Measurements from ENCODE around the gene NKAIN1.
"Not testable (repeated sequence)": the region's sequence is repeated elsewhere in the genome, so short reads cannot be mapped to it uniquely, and the experiment has no call there.

The NKAIN1 gene

DNA sequence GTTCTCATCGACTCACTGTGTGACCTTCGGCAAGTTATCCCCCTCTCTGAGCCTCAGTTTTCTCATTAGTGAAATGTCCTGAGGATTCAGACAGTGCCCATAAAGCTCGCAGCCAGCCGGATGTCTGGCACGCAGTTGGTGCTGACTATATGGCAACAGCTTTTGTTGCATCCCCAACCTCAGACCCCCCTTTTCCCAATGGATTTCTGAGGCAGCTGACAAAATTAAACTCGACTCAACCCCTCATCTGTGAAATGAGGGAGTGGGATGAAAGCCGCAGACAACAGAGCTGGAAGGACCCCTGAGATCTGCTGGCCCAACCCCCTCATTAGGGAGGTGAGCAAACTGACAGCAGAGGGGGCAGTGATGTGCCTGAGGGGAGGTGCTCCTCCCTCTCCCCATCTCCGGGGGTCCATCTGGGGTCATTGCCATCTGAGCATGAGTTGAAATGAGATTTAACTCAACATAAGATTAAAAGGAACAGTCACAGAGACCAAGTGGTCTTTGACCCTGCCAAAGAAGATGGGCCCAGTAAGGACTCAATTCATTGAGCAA is 40.4 kb downstream of the NKAIN1 start:
- intact Hi-C loops (cut with DNase I), result no loop called here
- no peak for DNase-seq

DNA sequence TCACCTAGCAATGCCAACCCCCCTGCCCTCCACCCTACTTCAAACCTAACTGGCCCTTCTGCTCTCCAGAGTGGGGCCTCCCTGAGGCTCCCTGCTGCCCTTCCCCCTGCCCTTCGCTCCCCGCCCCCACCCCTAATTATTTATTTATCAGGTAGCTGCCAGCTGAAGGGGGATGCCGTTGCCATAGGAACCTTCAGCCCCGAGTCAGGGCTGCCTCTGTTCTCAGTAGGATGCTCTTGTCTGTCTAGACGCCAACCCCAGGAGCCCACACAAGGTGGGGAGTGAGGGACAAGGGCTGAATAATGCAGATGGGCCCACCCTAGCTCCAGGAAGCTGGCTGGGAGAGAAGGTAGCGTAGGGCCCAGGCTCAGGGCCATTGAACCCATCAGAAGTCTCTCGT is 41.1 kb downstream of the NKAIN1 start:
- DNase-seq, result no peak
- intact Hi-C loops (cut with DNase I), result no loop called here

DNA sequence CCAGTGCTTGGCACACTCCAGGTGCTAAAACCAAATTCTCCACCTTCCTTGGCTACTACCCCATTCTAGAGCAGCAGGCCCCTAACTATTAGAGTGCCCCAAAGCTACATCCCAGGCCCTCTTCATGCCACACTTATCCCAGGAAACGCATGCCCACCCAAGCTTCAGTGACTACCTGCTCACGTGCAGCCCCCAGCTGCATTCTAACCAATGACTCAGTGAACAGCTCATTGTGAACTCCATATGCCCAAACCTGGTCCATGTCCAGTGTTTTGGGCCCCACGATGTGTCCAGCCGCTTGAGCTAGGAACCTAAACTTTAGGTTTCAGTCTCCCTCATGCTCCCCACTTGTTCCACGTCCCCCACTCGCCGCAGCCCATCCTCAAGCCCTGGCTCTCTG is 41.5 kb downstream of the NKAIN1 start:
- DNase-seq, result no peak
- intact Hi-C loops (cut with DNase I), result no loop called here

DNA sequence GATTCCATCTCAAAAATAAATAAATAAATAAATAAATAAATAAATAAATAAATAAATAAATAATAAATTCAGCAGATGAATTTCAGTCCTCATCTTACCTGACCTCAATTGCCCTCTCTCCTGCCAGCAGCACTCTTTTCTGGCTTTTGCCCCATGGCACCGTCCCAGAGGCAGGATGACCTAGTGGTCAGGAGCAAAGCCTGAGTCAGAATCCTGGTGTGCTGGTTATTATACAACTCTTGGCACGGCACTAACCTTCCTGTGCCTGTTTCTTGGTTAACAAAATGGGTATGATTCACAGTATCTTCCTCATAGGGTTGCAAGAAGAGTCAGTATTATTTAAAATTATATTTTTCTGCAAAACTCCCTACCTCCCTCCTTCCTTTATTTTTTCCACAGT is 43.0 kb downstream of the NKAIN1 start:
- intact Hi-C loops (cut with DNase I), result no loop called here
- no peak for DNase-seq

DNA sequence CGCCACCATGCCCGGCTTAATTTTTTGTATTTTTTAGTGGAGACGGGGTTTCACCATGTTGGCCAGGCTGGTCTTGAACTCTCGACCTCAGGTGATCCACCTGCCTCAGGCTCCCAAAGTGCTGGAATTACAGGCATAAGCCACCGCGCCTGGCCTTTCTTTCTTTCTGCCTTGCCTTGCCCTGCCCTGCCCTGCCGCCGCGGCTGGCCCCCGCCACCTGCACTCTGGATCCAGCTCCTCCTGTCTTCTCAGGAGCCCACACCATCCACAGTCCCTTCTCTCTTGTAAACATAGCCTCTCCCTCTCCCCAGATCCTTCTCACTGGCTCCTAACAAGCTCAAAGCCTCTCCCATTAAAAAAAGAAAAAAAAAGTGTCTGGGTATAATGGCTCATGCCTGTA is 44.4 kb downstream of the NKAIN1 start:
- DNase-seq; intact Hi-C loops (cut with DNase I): not testable (repeated sequence)

DNA sequence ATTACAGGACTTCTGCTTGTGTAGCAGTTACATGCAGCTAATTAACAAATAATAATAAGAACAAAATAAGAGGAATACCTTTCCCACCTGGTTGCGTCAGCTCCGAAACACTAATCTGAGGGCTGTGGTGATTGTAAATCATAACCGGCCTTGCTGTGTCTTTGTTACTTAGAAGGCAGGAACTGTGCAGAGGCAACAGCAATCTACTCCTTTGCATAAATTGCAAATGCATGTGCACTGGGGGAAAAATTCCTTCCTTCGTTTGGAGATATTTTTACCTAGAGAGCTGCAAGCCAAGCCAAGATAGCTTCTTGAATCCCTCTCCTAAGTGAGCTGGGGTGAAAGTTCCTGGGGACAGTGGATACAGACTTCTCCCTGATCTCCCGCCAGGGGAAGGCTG is 46.0 kb downstream of the NKAIN1 start:
- intact Hi-C loops (cut with DNase I), result no loop called here
- no peak for DNase-seq

DNA sequence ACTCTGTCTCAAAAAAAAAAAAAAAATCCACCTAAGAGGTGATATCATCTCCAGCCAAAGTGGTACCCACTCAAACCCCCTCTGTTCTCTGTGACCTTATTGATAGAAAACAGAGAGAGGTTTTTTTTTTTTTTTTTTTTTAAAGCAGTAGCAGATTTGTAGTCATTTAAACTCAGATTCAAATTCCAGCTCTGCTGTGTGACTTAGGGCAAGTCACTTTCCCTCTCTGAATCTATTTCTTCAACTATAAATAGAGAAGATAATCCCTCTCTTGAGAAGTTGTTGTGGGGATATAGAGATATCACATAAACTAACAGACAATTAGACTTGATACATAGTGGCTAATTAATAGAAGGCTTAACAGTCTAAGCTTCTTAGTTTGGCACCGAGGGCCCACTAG is 48.4 kb downstream of the NKAIN1 start:
- no peak for DNase-seq
- intact Hi-C loops (cut with DNase I), result no loop called here

DNA sequence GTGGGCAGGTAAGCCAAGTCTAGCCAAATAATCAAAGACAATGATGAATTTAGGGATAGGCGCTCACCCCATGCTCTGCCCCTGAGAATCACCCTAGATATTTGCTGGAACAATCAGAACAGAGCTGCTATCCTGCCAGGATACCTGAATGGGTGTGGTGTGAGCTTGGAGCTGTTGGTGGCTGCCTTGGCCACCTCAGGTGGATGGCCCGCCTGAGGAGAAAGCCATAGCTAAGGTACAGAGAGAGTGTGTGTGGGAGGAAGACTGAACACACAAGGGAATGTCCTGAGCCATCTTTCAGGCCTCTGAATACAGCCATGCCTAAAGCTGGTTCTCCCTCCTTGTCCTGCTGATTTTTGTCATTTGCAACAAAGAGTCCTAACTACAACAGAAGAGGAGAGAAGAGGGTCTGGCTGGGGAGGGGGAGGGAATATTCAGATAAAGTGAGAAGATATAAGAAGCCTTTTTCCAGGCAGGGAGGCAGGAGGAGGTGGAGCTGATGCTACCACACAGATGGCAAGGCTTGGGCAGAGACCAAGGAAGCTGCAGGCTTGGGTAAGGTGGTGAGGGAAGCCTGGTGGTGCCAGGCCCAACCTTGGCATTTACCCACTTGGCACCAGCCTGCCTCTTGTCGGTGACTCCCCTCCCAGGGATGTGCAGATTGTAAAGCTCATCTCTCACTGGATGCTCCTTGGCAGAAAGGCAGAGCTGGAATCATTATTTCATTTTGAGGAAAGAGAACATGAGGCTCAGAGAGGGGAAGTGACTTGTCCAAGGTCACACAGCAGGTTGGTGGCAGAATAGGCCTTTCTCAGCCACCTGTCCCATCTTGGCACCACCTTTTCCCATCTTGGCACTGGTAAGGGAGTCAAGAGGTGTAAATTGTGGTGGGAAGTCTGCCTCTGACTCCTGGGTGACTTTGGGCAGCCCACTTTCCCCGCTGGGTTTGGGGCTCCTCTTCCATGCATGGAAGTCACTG is 49.7 kb downstream of the NKAIN1 start:
- DNase-seq, result peak in 8 of 10 donors; percentile 39 to 89 (median 48)
- intact Hi-C loops (cut with DNase I), result loop anchor here (10.0 kb wide), 1 partner anchor 355 kb away; no protein-coding TSS in a partner anchor

DNA sequence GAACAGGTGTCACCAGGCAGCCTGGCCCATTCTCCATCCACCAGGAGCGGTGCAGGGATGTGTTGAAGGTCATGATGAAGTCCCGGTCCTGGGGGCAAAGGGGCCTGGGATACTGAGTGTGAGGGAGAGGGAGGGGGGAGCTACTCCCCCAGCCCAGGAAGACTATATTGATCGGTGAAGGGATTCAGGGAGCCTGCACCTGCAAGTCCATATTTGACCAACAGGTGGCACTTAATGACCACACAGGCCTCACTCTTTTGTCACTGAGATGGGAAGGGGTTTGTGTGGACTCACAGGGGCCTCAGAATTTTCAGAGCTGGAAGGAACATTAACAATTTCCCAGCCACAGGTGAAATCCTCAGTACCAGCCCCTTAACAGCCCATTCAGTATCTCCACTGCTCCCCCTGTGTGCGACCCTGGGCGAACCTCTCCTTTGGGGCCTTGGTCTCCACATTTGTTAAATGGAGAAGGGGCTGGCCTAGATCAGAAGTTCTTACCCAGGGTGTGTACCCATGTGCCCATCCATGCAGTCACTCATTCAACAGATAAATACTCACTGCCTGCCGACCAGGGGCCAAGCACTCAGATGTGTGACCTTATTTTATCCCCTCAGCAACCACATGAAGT is 55.6 kb downstream of the NKAIN1 start:
- DNase-seq, result peak in 6 of 10 donors; percentile 16 to 60 (median 53)
- intact Hi-C loops (cut with DNase I), result loop anchor here (1.0 to 10.0 kb wide), 5 partner anchors 53 to 361 kb away; partner anchors contain the start of genes NKAIN1, SNRNP40 and ZCCHC17

DNA sequence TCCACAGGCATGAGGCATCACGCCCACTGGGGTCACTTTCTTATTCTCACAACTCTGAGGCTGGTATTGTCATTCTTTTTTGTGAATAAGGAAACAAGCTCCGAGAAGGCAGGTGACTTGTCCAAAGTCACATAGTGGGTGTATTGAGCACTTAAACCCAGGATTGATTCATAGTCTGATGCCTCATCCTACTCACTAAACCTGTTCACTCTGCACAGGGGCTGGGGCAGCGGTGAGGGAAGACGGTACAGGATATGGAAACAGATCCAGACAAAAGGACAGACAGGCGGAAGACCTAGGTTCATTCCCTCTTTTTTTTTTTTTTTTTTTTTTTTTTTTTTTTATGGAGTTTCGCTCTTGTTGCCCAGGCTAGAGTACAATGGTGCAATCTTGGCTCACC is 56.6 kb downstream of the NKAIN1 start:
- intact Hi-C loops (cut with DNase I), result loop anchor here (5.0 to 10.0 kb wide), 2 partner anchors 54 to 362 kb away; partner anchors contain the start of gene NKAIN1
- peak in 1 of 10 donors; percentile 57 for DNase-seq

DNA sequence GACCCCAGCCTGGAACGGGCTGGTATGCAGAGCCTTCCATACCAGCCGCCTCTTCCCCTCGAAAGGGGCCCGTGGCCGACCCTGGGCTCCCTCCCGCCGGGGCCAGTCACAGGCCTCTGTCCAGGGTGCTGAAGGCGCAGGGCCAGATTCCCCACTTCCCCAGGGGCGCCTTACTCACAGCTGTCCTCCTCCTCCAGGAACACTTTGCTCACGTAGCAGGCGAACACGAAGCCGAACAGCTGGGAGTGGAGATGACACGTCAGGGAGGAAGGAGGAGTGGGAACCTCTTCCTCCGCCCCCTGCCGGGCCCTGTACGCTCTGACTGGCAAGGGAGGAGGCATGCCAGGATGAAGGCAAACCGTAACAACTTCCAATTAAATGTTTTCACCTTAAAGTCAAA is 57.3 kb downstream of the NKAIN1 start:
- peak; percentile 25 to 92 (median 50) for DNase-seq
- intact Hi-C loops (cut with DNase I), result loop anchor here (5.0 to 10.0 kb wide), 2 partner anchors 55 to 362 kb away; partner anchors contain the start of gene NKAIN1

DNA sequence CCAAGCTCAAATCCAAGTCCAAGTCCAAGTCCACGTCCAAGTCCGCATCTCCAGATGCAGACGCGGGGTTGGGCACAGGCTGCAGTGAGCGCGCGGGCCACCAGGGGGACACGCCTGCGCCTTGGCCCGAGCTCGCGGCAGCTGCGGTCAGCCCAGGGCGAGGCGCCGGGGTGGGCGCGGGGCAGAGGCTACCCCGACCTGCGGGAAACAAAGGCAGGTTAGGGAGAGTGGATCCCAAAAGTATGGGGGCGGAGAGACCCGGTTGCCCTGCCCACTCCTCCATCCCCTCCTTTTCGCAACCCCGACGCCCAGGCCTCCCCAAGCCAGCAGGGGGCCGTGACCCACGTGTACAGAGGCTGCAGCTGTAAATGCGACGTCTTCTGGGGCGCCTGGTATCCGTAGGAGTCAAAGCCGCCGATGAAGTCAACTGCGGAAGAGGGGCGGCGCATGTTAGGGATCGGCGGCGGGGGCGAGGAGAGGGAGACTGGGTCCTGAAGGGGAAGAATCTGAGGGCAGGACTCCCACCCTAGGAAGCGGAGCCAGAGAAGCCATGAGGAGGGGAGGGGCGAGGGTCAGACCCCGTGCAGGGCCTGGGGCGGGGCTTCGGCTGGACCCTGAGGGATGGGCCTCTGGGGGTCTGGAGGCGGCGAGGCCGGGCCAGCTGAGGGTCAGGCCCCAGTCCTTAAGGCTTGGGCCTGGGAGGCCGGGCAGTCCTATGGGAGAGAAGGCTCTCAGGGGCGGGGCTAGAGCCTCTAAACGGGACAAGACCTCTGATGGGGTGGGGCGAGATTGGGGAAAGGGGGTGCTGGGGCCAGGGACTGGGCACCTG is 58.0 kb downstream of the NKAIN1 start:
- peak; percentile 29 to 92 (median 66) for DNase-seq
- intact Hi-C loops (cut with DNase I), result loop anchor here (5.0 to 10.0 kb wide), 2 partner anchors 56 to 363 kb away; partner anchors contain the start of gene NKAIN1

DNA sequence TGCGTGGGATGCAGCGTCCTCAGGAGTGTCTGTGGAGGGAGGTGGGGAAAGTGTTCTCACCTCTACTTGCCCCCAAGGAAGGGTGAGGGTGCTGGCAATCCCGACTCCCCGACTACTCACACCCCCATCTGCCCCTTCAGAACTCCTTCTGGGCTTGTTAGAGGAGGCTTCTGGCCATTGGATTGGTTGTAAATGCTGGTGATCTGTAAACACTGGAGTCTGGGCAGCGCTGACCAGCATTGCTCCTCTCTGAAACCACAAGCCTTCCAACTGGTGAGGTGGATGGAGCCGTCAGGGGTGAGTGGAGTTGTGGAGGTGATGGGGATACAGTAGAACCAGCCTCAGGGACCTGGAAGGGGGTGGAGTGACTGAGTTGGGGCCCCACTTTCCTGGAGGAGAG is 59.3 kb downstream of the NKAIN1 start:
- DNase-seq, result no peak

DNA sequence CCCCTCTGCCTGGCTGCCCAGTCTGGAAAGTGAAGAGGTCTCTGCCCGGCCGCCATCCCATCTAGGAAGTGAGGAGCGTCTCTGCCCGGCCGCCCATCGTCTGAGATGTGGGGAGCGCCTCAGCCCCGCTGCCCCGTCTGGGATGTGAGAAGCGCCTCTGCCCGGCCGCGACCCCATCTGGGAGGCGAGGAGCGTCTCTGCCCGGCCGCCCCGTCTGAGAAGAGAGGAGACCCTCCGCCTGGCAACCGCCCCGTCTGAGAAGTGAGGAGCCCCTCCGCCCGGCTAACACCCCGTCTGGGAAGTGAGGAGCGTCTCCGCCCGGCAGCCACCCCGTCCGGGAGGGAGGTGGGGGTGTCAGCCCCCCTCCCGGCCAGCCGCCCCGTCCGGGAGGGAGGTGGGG is 63.4 kb downstream of the NKAIN1 start:
- peak in 2 of 10 donors; percentile 62 to 81 for DNase-seq
- intact Hi-C loops (cut with DNase I), result not testable (repeated sequence)

More for the DNA sequence above, 59.3 kb downstream of the NKAIN1 start:
- intact Hi-C loops (cut with DNase I), result loop anchor here (5.0 to 10.0 kb wide), 2 partner anchors 57 to 364 kb away; partner anchors contain the start of gene NKAIN1

DNA sequence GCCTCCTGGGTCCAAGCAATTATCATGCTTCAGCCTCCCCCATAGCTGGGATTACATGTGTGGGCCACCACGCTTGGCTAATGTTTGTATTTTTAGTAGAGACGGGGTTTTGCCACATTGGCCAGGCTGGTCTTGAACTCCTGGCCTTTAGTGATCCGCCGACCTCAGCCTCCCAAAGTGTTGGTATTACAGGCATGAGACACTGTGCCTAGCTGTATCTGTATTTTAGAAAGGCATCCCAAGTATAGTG is 69.3 kb downstream of the NKAIN1 start:
- intact Hi-C loops (cut with DNase I), result no loop called here
- peak in 1 of 10 donors; percentile 24 for DNase-seq

DNA sequence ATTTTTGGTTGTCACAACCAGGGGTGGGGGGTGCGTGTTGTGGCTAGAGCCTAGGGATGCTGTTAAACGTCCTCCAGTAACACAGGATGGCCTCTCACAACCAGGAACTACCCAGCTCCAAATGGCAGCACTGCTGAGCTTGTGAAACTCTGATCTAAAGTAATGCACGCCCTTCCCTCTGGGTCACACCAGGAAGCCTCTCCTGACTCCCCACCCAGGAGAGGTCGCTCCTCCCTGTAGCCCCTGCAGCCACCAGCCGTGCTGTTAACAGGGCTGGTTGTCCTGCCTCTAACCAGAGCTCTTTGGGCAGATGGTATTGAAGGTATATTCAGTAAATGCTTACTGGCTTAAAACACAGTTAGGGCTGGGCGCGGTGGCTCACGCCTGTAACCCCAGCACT is 73.2 kb downstream of the NKAIN1 start:
- intact Hi-C loops (cut with DNase I), result no loop called here
- peak in 2 of 10 donors; percentile 12 to 23 for DNase-seq

DNA sequence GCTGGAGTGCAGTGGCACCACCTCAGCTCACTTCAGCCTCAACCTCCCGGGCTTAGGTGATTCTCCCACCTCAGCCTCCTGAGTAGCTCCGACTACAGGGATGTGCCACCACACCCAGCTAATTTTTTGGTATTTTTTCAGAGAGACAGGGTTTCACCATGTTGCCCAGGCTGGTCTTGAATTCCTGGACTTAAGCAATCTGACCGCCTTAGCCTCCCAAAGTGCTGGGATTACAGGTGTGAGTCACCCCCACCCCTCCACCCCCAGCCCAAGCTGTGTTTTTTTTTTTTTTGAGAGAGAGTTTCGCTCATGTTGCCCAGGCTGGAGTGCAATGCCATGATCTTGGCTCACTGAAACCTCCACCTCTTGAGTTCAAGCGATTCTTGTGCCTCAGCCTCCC is 75.4 kb downstream of the NKAIN1 start:
- intact Hi-C loops (cut with DNase I), result loop anchor here (5.0 kb wide), 1 partner anchor 258 kb away; no protein-coding TSS in a partner anchor
- DNase-seq, result no peak

DNA sequence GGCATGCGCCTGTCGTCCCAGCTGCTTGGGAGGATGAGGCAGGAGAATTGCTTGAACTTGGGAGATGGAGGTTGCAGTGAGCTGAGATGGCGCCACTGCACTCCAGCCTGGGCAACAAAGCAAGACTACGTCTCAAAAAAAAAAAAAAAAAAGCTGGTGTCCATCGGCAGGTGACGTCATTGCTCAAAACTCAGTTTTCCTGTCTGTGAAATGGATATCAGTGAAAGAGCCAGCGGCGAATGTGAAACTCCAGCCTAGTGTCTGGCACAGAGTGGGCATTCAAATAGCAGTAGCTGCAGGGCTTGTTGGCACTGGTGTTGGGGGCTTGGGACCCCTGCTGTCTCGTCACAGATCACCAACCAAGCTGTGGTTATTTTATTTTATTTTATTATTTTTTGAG is 75.8 kb downstream of the NKAIN1 start:
- intact Hi-C loops (cut with DNase I), result loop anchor here (5.0 kb wide), 1 partner anchor 258 kb away; no protein-coding TSS in a partner anchor
- peak in 2 of 10 donors; percentile 19 to 27 for DNase-seq

DNA sequence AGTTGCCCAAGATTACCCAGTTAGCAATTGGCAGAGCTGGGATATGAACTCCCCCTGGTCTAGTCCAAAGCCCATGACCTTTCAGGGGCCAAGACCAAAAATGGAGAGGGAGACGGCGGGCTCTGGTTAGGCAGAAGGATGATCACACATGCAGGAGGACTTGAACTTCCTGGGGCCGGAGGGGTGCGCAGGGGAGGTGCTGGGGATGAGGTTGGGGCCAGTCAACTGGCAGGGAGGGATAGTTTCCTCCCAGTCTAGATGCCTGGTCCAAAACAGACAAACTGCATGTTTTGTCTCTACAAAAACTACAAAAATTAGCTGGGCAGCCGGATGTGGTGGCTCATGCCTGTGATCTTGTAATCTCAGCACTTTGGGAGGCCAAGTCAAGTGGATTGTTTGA is 78.1 kb downstream of the NKAIN1 start:
- intact Hi-C loops (cut with DNase I), result loop anchor here (5.0 kb wide), 1 partner anchor 261 kb away; no protein-coding TSS in a partner anchor
- DNase-seq, result peak in 1 of 10 donors; percentile 69
